Lower leg skin (tissue), 3 donors: ENCODE results near the gene CADM1.

Experiments used
- POLR2A ChIP-seq, 2 donors: fragments of 450-650 bp; IDR thresholded peaks; one replicate each; pipeline ENCODE4 v1.6.1; 2016 to 2017; ENCODE audit warnings: antibody characterized with exemption in 2 of 2, mild to moderate bottlenecking in 1 of 2, moderate library complexity in 1 of 2
- TF ChIP-seq, protein P1 (sequence below), 3 donors: fragments of 450-650 bp; IDR thresholded peaks; one replicate each; pipeline ENCODE4 v1.5.1; 2016; ENCODE audit warnings: antibody characterized with exemption in 3 of 3, mild to moderate bottlenecking in 3 of 3, moderate library complexity in 2 of 3

- no peak for TF ChIP-seq POLR2A (IDR thresholded peaks at IDR 0.05)
- TF ChIP-seq, protein P1, sequence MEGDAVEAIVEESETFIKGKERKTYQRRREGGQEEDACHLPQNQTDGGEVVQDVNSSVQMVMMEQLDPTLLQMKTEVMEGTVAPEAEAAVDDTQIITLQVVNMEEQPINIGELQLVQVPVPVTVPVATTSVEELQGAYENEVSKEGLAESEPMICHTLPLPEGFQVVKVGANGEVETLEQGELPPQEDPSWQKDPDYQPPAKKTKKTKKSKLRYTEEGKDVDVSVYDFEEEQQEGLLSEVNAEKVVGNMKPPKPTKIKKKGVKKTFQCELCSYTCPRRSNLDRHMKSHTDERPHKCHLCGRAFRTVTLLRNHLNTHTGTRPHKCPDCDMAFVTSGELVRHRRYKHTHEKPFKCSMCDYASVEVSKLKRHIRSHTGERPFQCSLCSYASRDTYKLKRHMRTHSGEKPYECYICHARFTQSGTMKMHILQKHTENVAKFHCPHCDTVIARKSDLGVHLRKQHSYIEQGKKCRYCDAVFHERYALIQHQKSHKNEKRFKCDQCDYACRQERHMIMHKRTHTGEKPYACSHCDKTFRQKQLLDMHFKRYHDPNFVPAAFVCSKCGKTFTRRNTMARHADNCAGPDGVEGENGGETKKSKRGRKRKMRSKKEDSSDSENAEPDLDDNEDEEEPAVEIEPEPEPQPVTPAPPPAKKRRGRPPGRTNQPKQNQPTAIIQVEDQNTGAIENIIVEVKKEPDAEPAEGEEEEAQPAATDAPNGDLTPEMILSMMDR (IDR thresholded peaks at IDR 0.05): no peak
Measured at GRCh38 chr11:115459563-115459962, 44.7 kb downstream of the CADM1 start.
